GM13977 (cell line): ENCODE results near the gene GRIK2.

Experiments used
- DNase-seq: peaks from one replicate; pipeline ENCODE4 v3.0.0; 2012; ENCODE audit warnings: low spot score
- in situ Hi-C: fragments of 300-500 bp; cut with MboI; formaldehyde crosslinking; loops from one replicate; pipeline ENCODE4 v1.12.0; 2022; ENCODE audit warnings: low sequenced_read_pairs, low pct_unique_long_range_greater_than_20kb, mixed read lengths, inconsistent platforms; ENCODE audit not compliant: unreplicated experiment
- TF ChIP-seq, protein P1 (sequence below): IDR thresholded peaks from 2 replicates; pipeline ENCODE4 v1.5.1; 2012; ENCODE audit warnings: mild to moderate bottlenecking, control low read depth; ENCODE audit not compliant: insufficient read depth; ENCODE audit errors: extremely low read depth, missing control alignments

The GRIK2 gene

DNA sequence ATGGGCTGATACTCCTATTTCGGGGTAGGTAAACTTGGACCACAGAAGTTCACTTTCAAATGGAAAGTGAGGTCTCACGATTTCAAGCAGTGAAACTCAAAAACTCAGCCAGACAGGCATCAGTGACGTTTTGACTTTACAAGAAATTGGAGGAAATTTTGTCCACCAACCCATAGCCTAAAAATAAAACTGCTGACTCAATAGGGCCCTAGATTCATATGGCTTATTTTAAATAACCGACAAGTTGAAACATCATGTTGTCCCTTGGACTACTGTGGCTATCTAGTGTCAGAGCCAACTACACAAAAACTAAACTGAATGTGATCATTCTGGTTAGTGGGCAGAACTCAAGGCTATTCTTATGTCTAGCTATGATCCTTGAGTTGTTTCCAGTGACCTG, 486.3 kb downstream of the GRIK2 start:
- TF ChIP-seq, protein P1, sequence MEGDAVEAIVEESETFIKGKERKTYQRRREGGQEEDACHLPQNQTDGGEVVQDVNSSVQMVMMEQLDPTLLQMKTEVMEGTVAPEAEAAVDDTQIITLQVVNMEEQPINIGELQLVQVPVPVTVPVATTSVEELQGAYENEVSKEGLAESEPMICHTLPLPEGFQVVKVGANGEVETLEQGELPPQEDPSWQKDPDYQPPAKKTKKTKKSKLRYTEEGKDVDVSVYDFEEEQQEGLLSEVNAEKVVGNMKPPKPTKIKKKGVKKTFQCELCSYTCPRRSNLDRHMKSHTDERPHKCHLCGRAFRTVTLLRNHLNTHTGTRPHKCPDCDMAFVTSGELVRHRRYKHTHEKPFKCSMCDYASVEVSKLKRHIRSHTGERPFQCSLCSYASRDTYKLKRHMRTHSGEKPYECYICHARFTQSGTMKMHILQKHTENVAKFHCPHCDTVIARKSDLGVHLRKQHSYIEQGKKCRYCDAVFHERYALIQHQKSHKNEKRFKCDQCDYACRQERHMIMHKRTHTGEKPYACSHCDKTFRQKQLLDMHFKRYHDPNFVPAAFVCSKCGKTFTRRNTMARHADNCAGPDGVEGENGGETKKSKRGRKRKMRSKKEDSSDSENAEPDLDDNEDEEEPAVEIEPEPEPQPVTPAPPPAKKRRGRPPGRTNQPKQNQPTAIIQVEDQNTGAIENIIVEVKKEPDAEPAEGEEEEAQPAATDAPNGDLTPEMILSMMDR = no peak
- in situ Hi-C loops = no loop called here
- no peak for DNase-seq

DNA sequence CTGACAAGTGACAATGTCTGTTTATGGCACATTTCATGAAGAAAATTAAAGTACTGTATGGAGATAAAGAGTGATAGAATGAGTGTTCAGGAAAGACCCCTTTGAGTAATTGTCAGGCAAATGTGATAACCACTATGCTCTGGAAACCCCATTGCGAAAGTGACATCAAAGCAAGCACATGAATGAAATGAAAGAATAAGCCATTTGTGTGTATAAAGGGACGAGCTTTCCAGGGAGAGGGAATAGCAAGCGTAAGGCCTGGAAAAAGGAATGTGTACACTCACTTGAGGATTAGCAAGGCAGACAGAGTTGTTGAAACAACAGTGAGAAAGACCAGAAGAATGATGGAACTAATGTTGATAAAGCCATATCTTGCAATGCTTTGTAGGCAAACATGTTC, 490.0 kb downstream of the GRIK2 start:
- in situ Hi-C loops = no loop called here
- no peak for DNase-seq
- TF ChIP-seq, protein P1 = no peak

DNA sequence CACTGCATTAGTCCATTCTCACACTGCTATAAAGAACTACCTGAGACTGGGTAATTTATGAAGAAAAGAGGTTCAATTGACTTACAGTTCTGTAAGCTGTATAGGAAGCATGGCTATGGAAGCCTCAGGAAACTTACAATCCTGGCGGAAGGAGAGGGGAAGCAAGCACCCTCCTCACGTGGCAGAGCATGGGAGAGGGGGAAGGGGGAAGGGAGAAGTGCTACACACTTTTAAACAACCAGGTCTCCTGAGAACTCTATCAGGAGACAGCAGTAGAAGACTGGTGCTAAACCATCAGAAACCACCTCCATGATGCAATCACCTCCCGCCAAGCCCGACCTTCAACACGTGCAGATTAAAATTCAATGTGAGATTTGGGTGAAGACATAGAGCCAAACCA, 494.0 kb downstream of the GRIK2 start:
- DNase-seq = no peak
- in situ Hi-C loops = no loop called here
- TF ChIP-seq, protein P1 = no peak

DNA sequence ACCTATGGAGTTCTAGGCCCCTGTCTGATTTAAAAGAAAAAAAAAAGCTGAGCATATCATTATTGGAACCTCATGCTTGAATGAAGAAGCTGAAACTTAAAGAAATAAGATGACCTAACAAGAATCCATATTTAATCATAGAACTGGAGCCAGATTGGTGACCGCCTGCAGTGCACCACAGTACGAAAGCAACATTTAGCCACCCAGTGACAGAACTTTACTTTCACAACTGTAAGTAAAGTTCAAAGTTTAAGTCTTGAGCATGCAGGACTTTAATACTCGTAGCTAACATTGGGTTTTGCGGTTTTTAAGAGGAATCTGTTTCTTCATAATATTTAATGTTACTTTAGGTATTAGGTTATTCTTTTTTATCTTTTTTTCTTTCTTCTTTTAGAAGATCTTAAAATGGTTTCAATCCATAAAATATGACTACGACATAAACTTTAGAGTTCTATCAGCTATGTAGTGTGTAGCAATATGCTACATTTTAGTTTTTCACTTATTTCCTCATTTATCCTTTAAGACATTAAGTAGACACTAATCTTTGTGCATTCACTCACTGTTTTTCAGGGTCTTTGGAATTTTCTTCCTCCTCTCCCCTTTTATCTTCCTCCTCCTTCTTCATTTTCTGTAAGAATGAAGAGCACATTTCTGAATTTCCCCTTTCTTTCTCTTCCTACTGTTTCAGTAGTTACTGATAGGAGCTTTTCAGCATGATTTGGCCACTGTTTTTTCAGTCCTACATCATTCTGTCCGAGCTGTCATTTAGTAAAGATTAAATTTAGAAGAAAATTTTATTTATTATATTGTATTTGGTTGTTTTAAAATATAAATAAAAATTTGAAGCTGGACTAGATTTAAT, 514.1 kb downstream of the GRIK2 start:
- DNase-seq = no peak
- in situ Hi-C loops = no loop called here
- TF ChIP-seq, protein P1 = no peak

DNA sequence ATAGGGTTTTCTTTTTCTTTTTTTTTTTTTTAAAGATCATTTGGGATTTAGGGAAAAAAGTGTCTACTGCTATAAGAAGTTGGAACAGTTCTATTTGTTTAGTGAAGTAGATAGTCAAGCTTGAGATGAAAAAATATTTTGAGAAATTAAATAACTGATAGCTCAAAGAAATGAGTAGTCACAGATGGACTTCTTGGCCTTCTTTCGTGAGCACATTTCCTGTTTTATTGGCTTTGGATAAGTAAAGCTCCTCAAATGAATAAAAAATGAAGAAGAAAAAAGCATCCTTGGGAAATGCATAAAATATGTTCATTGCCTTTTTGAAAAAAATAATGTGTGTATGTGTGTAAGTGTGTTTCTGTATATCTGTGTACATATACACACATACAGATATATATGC, 515.9 kb downstream of the GRIK2 start:
- TF ChIP-seq, protein P1 = no peak

DNA sequence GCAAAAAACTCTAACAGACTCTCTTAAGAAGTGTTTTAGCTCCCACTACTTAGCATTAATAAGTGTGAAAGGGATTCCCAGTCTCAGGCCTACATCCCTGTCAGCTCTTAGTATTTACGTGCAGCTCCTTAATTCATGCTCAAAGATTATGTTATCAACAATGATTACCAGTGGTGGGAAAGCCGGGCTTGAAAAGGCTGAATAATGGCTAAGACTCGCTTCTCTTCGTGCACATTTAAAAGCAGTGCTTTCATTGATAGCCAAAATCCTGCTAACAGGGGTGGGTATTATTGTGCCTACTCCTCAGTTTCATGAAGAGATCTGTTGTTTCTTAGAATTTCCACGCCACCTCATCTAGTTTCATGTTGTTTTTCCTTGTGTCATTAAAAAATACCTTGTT, 518.8 kb downstream of the GRIK2 start:
- no peak for DNase-seq
- TF ChIP-seq, protein P1 = no peak
- in situ Hi-C loops = no loop called here

More for the DNA sequence above, 515.9 kb downstream of the GRIK2 start:
- in situ Hi-C loops = no loop called here
- DNase-seq = no peak
